Measurements from ENCODE around the gene NADK2. TPM values are rescaled to one million over a fixed set of nuclear protein-coding genes. Genes with fewer than 3 reads are reported as not detected.

NADK2 gene
- total RNA-seq, 2 donors from 2014 or later = 23.4 to 30.1 TPM

- no peaks in the 10 kb centered on the region for H3K27me3 ChIP-seq
- 80% methylated on average over 5 of the region's 5 CpGs for WGBS, 2 donors
- no peaks in the 10 kb centered on the region for H3K36me3 ChIP-seq (replicated peaks in 1 of 2; ENCODE audit: insufficient read depth in 1 of 2, low read depth in 2 of 2)
- no peak overlapping the region for H3K4me3 ChIP-seq
- DNase-seq (no peak), ATAC-seq (no peak)
- H3K9me3 ChIP-seq = no peaks in the 10 kb centered on the region
- H3K4me1 ChIP-seq = no peaks in the 10 kb centered on the region
- TF ChIP-seq POLR2A (IDR thresholded peaks at IDR 0.05) = no peak
- no peak for TF ChIP-seq CTCF (IDR thresholded peaks at IDR 0.05)
- H3K27ac ChIP-seq = no peak overlapping the region
- intact Hi-C loops (cut with DNase I) = no loop called here
Measured at GRCh38 chr5:36277521-36278176, 35.9 kb upstream of the NADK2 start.

- intact Hi-C loops (cut with DNase I) = no loop called here
- no peak for ATAC-seq
Measured at GRCh38 chr5:36276864-36277263, 35.1 kb upstream of the NADK2 start.

GRCh38 chr5:36273809-36274526 lies 32.2 kb upstream of the NADK2 start:
- ATAC-seq (no peak), DNase-seq (peak in 1 of 4 donors; percentile 2)
- TF ChIP-seq POLR2A (IDR thresholded peaks at IDR 0.05) = no peak
- no peak for TF ChIP-seq CTCF (IDR thresholded peaks at IDR 0.05)
- no peaks in the 10 kb centered on the region for H3K27me3 ChIP-seq
- H3K9me3 ChIP-seq = no peaks in the 10 kb centered on the region
- no peak overlapping the region for H3K27ac ChIP-seq
- WGBS, 2 donors = 75 to 86% methylated on average over 6 of the region's 6 CpGs
- H3K36me3 ChIP-seq (replicated peaks in 1 of 2; ENCODE audit: insufficient read depth in 1 of 2, low read depth in 2 of 2) = no peaks in the 10 kb centered on the region
- no peak overlapping the region for H3K4me3 ChIP-seq
- intact Hi-C loops (cut with DNase I) = no loop called here
- no peaks in the 10 kb centered on the region for H3K4me1 ChIP-seq

More at GRCh38 chr5:36276864-36277263, 35.1 kb upstream of the NADK2 start:
- H3K36me3 ChIP-seq (replicated peaks in 1 of 2; ENCODE audit: insufficient read depth in 1 of 2, low read depth in 2 of 2) = no peaks in the 10 kb centered on the region
- no peaks in the 10 kb centered on the region for H3K4me1 ChIP-seq
- no peak for DNase-seq
- no peak overlapping the region for H3K27ac ChIP-seq
- H3K4me3 ChIP-seq = no peak overlapping the region
- no peaks in the 10 kb centered on the region for H3K9me3 ChIP-seq
- TF ChIP-seq CTCF (IDR thresholded peaks at IDR 0.05) (no peak), POLR2A (IDR thresholded peaks at IDR 0.05) (no peak)
- H3K27me3 ChIP-seq = no peaks in the 10 kb centered on the region

- H3K27ac ChIP-seq = no peak overlapping the region
- TF ChIP-seq CTCF (IDR thresholded peaks at IDR 0.05) (no peak), POLR2A (IDR thresholded peaks at IDR 0.05) (no peak)
- no peaks in the 10 kb centered on the region for H3K4me1 ChIP-seq
- intact Hi-C loops (cut with DNase I) = no loop called here
- WGBS, 2 donors = 92% methylated on average over 2 of the region's 2 CpGs
- H3K27me3 ChIP-seq = no peaks in the 10 kb centered on the region
- no peaks in the 10 kb centered on the region for H3K36me3 ChIP-seq (replicated peaks in 1 of 2; ENCODE audit: insufficient read depth in 1 of 2, low read depth in 2 of 2)
- no peak for DNase-seq
- H3K4me3 ChIP-seq = no peak overlapping the region
- ATAC-seq = no peak
- H3K9me3 ChIP-seq = no peaks in the 10 kb centered on the region
Measured at GRCh38 chr5:36272136-36272690, 30.5 kb upstream of the NADK2 start.
